ENCODE data around the gene SIN3A. TPM values are rescaled to one million over a fixed set of nuclear protein-coding genes. Genes with fewer than 3 reads are reported as not detected.
"Not testable (repeated sequence)": the region's sequence is repeated elsewhere in the genome, so short reads cannot be mapped to it uniquely, and the experiment has no call there.

SIN3A gene
- total RNA-seq, 1 experiment from 2014 or later: 91.4 TPM

- CTCF ChIA-PET: no interaction called here
- H3K27ac Mint-ChIP-seq (ENCODE audit: unreplicated experiment): no peak overlapping the region
- peaks cover 8% of the 10 kb centered on the region for H3K4me1 Mint-ChIP-seq (ENCODE audit: low read depth, unreplicated experiment)
- BruUV-seq (replicated peaks): no TSS peak
- H3K9me3 Mint-ChIP-seq (ENCODE audit: low read depth, unreplicated experiment): no peaks in the 10 kb centered on the region
- no peak for TF ChIP-seq CTCF (IDR thresholded peaks at IDR 0.05; ENCODE audit: unreplicated experiment)
- H3K4me3 Mint-ChIP-seq (ENCODE audit: low read depth, unreplicated experiment): peak overlapping the region; percentile 95
- intact Hi-C loops (cut with micrococcal nuclease; ENCODE audit: unreplicated experiment): no loop called here
- H3K36me3 Mint-ChIP-seq (ENCODE audit: insufficient read depth, unreplicated experiment): peaks cover 18% of the 10 kb centered on the region
- no peak for DNase-seq
- H3K27me3 Mint-ChIP-seq (ENCODE audit: unreplicated experiment): peaks cover 14% of the 10 kb centered on the region
These were observed 116.2 kb downstream of the SIN3A start for GRCh38 chr15:75335313-75335704.

GRCh38 chr15:75333654-75334419 is 117.7 kb downstream of the SIN3A start:
- BruUV-seq (replicated peaks); H3K27ac Mint-ChIP-seq (ENCODE audit: unreplicated experiment); DNase-seq; intact Hi-C loops (cut with micrococcal nuclease; ENCODE audit: unreplicated experiment); H3K4me1 Mint-ChIP-seq (ENCODE audit: low read depth, unreplicated experiment); H3K4me3 Mint-ChIP-seq (ENCODE audit: low read depth, unreplicated experiment); H3K9me3 Mint-ChIP-seq (ENCODE audit: low read depth, unreplicated experiment): not testable (repeated sequence)
- CTCF ChIA-PET: interaction anchor here (0.6 kb wide), 1 partner anchor 118 kb away, joined by 3 read pairs; the partner anchor contains the start of gene SIN3A
- Mint-ChIP-seq H3K36me3 (ENCODE audit: insufficient read depth, unreplicated experiment) (peaks cover 18% of the 10 kb centered on the region), H3K27me3 (ENCODE audit: unreplicated experiment) (peaks cover 14% of the 10 kb centered on the region)

- H3K27me3 Mint-ChIP-seq (ENCODE audit: unreplicated experiment): peaks cover 28% of the 10 kb centered on the region
- H3K27ac Mint-ChIP-seq (ENCODE audit: unreplicated experiment); BruUV-seq (replicated peaks); intact Hi-C loops (cut with micrococcal nuclease; ENCODE audit: unreplicated experiment); DNase-seq; H3K4me3 Mint-ChIP-seq (ENCODE audit: low read depth, unreplicated experiment); H3K9me3 Mint-ChIP-seq (ENCODE audit: low read depth, unreplicated experiment); H3K4me1 Mint-ChIP-seq (ENCODE audit: low read depth, unreplicated experiment); CTCF ChIA-PET: not testable (repeated sequence)
- H3K36me3 Mint-ChIP-seq (ENCODE audit: insufficient read depth, unreplicated experiment): peaks cover 18% of the 10 kb centered on the region
These were observed 119.4 kb downstream of the SIN3A start for GRCh38 chr15:75332093-75332492.

- DNase-seq: no peak
- no peak for TF ChIP-seq CTCF (IDR thresholded peaks at IDR 0.05; ENCODE audit: unreplicated experiment)
- Mint-ChIP-seq H3K27me3 (ENCODE audit: unreplicated experiment) (peaks cover 30% of the 10 kb centered on the region), H3K4me1 (ENCODE audit: low read depth, unreplicated experiment) (no peaks in the 10 kb centered on the region), H3K4me3 (ENCODE audit: low read depth, unreplicated experiment) (no peak overlapping the region), H3K9me3 (ENCODE audit: low read depth, unreplicated experiment) (no peaks in the 10 kb centered on the region), H3K36me3 (ENCODE audit: insufficient read depth, unreplicated experiment) (no peaks in the 10 kb centered on the region), H3K27ac (ENCODE audit: unreplicated experiment) (no peak overlapping the region)
- intact Hi-C loops (cut with micrococcal nuclease; ENCODE audit: unreplicated experiment): no loop called here
- CTCF ChIA-PET: interaction anchor here (0.6 to 0.7 kb wide), 2 partner anchors 43 to 356 kb away, joined by 3 to 4 read pairs; no protein-coding TSS in a partner anchor
- BruUV-seq (replicated peaks): no TSS peak
These were observed 121.9 kb downstream of the SIN3A start for GRCh38 chr15:75329571-75329970.

GRCh38 chr15:75328493-75329314 is 122.8 kb downstream of the SIN3A start:
- CTCF ChIA-PET: no interaction called here
- no peak for TF ChIP-seq CTCF (IDR thresholded peaks at IDR 0.05; ENCODE audit: unreplicated experiment)
- no peak for DNase-seq
- no peaks in the 10 kb centered on the region for H3K9me3 Mint-ChIP-seq (ENCODE audit: low read depth, unreplicated experiment)
- peaks cover 38% of the 10 kb centered on the region for H3K27me3 Mint-ChIP-seq (ENCODE audit: unreplicated experiment)
- intact Hi-C loops (cut with micrococcal nuclease; ENCODE audit: unreplicated experiment): no loop called here
- no peak overlapping the region for H3K27ac Mint-ChIP-seq (ENCODE audit: unreplicated experiment)
- no peaks in the 10 kb centered on the region for H3K4me1 Mint-ChIP-seq (ENCODE audit: low read depth, unreplicated experiment)
- no peak overlapping the region for H3K4me3 Mint-ChIP-seq (ENCODE audit: low read depth, unreplicated experiment)
- no TSS peak for BruUV-seq (replicated peaks)
- H3K36me3 Mint-ChIP-seq (ENCODE audit: insufficient read depth, unreplicated experiment): no peaks in the 10 kb centered on the region
